ENCODE results near the gene PCDHGC5.

Gene PCDHGC5

DNA sequence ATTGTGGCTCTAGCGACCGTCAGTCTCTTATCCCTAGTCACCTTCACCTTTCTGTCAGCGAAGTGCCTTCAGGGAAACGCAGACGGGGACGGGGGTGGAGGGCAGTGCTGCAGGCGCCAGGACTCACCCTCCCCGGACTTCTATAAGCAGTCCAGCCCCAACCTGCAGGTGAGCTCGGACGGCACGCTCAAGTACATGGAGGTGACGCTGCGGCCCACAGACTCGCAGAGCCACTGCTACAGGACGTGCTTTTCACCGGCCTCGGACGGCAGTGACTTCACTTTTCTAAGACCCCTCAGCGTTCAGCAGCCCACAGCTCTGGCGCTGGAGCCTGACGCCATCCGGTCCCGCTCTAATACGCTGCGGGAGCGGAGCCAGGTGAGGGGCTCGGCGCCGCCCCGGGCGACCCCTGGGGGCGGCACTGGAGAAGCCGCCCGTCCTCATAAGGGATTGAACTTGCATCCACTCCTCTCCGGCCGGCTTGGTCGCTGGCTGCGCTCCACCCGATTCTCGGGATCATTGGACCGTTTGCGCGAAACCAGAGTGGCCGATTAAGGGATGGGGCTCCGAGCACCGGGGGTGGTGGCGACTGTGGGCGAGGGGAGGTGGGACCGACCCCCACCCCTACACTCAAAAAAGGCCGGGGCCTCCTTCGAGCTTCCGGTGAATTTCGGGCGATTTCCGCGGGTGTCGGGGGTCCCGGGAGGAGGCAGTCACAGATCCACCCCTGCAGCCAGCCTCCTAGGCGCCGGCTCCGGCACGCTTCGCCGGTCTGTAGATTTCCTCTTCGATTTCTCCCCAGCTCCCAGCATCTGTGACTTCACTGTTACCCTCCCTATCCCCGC, 2.7 kb downstream of the PCDHGC5 start:
- no peak for DNase-seq

DNA sequence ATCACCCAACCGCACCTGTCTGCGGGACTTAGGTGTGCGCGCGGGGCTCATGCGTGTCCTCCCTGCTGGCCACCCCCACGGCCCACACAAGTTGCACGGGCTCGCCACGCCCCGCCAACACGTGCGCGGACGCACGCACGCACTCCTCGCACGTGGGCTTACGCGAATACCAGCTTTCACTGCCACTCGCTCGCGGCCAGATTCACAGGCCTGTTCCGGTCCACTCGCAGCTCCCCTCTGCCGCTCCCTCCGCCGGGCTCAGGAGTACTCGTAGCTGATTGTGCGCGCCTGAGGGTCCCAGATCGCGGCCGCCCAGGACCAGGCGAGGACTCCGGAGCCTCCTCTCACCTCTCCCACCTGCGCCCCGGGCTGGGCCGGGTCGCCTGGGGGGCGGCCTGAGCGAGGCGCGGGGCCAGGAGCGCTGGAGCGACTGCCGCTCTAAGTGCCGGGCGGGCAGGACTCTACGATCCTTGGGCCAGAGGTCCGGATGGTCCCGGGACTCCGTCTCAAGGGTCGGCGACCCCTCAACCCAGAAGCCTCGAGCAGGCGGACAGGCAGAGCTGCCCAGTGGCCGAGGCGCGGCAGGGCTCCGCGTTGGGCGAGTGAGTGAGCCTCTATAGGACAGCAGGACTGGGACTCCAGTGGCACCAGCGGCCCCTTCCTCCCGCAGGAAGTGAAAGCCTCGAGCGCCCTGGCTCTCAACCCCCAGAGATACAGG, 3.4 kb downstream of the PCDHGC5 start:
- DNase-seq: no peak

DNA sequence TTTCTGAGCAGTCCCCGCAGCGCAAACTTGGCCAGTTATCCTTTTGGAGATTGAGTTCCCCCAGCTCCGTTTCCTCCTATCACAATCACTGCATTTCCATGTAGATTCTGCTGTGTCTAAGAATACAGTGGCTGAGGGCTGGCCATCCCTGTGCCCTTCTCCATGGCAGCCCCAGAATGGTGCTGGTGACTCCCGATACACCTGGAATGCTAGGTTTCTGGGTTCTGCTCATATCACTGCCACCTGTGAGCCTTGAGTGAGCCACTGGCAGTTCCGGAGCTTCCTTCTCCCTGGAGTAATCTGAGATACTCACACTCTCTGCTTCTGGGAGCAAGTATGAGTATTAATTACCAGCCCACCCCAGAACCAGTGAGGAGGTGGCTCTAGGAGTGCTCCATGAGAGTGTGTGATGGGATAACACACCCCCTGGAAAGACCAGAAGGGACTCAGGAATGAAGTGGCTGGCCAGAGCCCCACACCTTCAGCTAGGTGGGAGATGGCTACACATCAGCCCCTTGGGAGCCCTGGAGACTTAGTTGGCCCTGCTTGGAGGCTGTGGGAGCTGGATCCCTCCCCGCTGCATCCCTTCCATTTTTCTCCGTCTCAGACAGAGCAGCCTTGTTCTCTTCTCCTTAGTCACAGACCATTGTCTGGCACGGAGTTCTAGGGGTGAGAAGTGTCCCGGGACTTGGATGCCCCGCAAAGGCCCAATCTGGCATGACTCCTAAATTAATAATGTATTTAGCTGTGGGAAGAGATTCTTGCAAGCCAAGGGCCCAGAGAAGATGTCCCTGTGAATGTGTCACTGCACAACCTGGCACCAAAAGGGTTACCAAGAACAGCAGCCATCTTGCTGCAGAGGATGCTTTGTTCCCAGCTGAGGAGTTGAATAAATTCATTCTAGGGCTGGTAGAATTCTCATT, 4.9 kb downstream of the PCDHGC5 start:
- peak; percentile 38 to 64 for DNase-seq

DNA sequence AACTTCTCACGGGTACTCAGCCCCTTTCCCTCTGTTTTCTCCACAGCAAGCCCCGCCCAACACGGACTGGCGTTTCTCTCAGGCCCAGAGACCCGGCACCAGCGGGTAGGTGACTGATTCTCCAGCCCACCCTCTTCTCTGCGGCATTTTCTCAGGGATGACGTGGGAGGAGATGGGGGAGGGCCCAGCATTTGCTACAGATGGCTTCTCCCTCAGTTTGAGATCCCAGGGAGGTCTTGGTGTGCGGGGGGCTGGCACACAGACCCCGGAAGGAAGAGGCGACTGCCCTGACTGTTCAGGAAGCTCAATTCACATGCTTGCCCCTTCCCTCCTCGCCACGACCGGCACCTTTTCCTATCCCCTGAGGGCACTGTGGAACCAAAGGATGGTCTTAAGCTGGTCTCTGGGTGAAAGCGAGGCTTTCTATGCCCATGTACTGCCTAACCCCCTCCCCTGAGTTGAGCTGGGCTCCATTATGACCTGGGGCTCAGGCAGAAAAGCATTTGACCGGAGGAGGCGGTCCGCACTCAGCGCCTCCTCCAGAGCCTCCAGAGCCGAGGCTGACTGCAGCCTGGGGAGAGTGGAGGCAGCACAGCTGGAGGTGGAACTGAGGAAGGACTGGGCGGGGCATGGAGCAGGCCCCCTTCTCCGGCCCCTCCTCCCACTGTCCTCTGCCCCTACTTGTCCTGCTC, 6.0 kb downstream of the PCDHGC5 start:
- DNase-seq: no peak

DNA sequence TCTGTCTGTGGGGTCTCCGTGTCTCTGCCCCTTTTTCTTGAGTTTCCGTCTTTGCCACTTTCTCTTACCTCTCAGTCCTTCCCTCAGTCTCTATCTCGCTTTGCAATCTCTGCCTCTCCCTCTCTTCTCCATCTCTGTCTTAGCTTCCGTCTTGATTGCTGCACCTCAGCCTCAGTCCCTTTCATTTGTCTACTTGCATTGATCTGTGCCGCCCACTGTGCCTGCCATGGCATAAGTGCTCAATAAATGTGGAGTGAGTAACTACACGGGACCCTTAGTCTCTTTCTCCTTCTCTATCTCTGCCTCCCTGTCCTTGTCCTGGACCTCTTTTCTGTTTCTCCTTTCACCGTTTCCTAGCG, 6.6 kb downstream of the PCDHGC5 start:
- no peak for DNase-seq

DNA sequence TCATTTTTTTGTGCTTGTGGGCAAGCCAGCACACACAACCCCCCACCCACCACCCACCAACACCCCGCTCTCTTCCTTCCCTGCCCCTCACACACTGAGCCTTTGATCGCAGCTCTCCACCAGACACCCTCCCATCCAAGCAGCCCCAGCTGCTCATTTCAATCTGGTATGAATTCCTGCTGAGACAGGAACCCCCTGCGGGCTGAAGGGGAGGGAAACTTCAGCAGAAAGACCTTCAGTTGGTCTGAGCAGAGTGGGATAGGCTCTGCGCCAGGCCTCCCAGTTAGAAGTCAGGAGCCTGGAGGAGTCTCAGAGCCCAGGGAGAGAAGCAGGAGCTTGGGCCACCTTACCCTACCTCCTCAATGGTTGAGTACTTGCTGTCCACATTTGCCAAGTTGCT, 7.2 kb downstream of the PCDHGC5 start:
- DNase-seq: no peak

DNA sequence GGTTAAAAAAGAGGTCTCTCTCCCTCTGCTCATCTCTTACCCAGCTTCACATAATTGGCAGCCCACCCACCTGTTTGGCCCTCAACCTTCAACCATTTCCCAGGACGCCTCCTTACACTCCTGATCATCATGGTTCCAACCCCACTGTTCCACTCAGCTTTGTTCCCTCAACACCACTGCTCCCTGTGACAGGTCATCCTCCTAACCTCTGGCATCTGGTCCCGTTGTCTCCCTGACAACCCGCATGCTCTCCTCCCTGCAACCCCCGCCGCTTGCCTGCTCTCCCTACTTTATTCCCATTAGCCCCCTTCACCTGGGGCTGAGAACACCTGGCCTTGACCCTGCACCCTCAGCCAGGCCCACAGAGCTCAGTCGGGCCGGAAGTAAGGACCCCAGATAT, 12.9 kb downstream of the PCDHGC5 start:
- no peak for DNase-seq

DNA sequence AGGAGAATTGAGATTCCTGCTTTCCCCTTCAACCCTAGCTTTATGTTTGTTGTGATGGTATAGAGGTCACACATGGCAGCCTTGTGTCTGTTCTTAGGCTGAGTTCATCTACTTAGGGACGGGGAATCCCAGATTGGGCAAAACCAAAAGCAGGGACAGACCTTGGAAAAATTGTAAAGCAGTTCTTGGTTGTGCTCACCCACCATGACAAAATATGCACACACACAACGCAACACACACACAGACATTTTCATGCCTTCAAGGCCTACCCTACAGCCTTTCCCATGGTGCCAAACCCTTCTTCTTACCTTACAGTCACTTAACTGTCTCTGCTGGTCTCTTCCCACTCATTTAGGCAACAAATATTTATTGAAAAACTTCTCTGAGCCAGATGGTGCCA, 14.8 kb downstream of the PCDHGC5 start:
- DNase-seq: no peak

DNA sequence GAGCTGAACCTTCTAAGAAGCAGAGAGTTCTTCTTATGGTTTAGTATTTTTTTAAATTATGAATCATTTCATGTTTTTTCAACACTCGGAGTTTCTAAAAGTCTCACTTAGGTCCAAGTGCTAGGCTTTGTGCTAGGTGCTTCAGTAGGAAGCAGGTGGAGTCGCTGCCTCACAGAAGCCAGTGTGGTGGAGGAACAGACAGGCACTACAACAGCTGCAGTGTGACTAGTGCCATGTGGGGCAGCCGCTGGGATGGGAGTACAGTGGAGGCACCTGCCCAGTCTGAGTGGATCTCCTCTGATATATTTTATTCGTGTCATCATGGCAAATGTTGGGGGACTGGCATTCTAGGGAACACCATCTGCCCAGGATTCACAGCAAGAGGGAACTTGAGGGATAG, 15.3 kb downstream of the PCDHGC5 start:
- DNase-seq: no peak

DNA sequence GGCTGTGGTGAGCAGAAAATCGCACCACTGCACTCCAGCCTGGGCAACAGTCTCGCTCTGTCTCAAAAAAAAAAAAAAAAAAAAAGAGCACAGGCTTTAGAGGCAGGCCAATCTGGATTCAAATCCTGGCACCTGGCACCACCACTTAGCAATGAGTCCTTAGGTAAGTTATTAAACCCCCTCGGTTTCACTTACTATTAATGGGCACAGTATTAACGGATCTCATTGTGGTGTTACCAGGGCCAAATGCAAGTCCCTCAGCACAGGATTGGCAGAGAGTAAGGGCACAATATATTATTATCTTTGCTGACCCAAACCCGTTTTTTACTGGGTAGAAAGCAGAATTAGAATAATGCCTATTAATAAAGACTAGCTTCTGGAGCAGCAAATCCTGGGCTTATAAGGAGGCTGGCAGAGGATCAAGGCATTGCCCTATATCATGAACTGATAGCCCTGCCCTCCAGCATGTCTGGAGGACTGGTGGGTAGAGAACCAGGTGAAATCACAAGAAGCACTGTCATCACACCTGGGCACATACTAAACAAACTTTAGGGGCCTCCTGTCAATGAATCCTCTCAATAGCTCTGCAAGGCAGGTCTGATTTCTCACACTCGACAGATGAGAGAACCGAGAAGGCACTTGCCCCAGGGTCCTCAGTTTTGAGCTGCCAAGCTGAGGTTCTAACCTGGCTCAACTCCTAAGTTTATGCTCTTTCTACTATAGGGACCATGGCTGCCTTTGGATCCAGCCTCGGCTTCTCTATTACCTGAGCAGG, 17.7 kb downstream of the PCDHGC5 start:
- DNase-seq: no peak

DNA sequence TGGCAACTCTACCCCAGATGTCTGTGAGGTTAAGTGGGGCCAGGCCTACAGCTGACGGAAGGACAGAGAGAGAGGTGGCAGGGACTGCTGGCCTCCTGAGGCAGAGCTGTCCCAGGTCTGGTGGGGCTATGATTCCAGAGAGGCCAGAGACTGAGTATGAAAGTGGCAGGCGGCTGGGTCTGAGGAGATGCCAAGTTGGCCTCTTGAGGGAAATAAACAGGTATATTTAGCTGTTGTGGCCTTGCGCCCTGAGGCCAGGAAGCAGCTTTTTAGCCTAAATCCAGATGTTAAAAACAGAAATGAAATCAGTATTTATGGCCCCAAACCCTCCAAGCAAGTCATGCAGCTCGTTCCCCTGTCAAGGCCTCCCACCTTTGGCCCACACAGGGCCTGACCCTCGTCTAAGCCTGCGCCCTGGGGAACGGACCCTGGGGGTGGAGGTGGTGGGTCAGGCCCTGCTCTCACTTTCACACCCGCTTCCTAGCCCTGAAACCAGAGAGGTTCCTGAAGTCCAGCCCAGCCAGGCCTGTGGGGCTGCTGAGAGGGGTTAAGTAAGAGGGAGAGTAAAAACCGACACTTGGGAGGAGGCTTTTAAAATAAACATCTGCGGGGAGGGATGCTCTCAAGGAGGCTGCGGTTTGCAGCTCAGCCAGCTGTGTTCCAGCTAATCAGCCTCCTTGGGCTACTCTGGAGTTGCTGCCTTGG, 18.7 kb downstream of the PCDHGC5 start:
- no peak for DNase-seq

DNA sequence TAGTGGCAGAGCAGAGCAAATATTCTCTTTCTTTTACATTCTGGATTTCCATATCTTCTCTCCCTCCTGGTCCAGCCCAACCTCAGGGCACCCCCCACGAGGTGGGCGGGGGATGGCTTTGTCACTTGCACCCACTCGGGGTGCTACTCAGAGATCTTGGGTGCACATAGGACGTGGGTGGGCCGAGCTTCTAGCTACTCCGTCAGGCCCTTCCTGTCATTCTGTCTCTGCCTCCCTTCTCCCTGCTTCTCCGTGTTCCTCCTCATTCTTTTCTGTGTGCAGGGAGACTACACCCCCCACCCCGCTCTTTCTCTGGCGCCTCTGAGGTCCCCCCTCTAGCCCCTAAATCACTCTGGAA, 19.5 kb downstream of the PCDHGC5 start:
- no peak for DNase-seq

DNA sequence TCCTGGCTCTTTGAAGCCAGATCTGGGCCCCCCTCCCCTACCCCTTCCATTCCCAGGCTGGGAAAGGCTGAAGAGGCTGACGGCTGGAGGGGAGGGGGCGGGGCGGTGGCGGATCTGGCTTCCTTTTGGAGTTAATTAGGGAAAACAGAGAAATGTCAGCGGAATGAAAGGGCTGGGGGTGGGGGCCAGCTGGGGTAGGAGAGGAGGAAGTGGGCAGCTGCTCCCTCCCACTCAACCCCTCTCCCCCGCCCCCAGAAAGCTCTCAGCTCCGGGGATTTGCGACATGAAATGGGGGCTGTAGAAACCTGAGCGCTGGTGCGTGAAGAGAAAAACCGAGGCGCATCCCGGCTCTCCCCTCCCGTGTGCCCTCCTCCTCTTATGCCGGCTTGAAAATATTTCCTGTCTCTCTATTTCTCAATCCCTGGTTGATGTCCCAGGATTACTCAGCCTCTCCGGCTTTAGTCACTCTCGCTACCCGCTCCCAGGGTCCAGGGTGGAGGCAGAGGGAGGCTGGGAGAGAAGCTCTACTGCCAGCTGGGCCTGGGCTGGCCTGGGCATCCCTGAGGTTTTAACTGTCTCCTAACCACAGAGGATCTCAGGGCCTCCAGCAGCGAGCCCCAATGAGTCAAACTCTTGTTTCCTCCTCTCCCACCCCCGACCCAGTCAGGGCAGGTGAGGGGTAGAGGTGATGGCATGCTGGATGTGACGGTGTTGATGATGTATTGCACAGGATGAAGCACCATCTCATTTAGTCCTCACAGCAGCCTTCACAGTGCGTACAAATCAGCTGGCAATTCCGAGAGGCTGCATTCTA, 20.1 kb downstream of the PCDHGC5 start:
- peak in 1 of 2 donors; percentile 47 for DNase-seq

DNA sequence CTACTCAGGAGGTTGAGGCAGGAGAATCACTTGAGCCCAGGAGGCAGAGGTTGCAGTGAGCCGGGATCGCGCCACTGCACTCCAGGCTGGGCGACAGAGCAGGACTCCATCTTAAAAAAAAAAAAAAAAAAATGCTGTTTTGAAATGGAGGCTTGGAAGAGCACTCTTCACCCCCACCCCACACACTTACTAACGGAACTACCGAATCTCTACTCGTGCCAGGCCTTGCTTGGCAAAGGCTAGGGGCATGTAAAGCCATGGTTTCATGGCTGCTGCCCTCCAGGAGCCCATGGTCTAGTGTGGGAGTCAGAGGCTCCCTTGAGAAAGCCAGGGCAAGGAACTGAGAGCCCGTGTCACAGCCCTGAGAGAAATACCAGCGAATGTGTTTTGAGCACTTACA, 21.3 kb downstream of the PCDHGC5 start:
- DNase-seq: no peak

DNA sequence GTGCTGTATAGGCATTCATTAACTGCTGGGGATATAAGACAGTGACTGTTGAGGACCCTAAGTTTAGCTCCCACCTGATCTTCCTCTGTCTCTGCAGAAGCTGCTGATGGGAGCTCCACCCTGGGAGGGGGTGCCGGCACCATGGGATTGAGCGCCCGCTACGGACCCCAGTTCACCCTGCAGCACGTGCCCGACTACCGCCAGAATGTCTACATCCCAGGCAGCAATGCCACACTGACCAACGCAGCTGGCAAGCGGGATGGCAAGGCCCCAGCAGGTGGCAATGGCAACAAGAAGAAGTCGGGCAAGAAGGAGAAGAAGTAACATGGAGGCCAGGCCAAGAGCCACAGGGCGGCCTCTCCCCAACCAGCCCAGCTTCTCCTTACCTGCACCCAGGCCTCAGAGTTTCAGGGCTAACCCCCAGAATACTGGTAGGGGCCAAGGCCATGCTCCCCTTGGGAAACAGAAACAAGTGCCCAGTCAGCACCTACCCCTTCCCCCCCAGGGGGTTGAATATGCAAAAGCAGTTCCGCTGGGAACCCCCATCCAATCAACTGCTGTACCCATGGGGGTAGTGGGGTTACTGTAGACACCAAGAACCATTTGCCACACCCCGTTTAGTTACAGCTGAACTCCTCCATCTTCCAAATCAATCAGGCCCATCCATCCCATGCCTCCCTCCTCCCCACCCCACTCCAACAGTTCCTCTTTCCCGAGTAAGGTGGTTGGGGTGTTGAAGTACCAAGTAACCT, 22.1 kb downstream of the PCDHGC5 start:
- DNase-seq: no peak

DNA sequence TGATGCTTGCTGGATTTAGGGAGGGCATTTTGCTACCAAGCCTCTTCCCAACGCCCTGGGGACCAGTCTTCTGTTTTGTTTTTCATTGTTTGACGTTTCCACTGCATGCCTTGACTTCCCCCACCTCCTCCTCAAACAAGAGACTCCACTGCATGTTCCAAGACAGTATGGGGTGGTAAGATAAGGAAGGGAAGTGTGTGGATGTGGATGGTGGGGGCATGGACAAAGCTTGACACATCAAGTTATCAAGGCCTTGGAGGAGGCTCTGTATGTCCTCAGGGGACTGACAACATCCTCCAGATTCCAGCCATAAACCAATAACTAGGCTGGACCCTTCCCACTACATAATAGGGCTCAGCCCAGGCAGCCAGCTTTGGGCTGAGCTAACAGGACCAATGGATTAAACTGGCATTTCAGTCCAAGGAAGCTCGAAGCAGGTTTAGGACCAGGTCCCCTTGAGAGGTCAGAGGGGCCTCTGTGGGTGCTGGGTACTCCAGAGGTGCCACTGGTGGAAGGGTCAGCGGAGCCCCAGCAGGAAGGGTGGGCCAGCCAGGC, 23.0 kb downstream of the PCDHGC5 start:
- DNase-seq: no peak

DNA sequence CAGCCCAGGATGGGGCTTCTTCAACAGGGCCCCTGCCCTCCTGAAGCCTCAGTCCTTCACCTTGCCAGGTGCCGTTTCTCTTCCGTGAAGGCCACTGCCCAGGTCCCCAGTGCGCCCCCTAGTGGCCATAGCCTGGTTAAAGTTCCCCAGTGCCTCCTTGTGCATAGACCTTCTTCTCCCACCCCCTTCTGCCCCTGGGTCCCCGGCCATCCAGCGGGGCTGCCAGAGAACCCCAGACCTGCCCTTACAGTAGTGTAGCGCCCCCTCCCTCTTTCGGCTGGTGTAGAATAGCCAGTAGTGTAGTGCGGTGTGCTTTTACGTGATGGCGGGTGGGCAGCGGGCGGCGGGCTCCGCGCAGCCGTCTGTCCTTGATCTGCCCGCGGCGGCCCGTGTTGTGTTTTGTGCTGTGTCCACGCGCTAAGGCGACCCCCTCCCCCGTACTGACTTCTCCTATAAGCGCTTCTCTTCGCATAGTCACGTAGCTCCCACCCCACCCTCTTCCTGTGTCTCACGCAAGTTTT, 23.6 kb downstream of the PCDHGC5 start:
- DNase-seq: peak in 1 of 2 donors; percentile 73

DNA sequence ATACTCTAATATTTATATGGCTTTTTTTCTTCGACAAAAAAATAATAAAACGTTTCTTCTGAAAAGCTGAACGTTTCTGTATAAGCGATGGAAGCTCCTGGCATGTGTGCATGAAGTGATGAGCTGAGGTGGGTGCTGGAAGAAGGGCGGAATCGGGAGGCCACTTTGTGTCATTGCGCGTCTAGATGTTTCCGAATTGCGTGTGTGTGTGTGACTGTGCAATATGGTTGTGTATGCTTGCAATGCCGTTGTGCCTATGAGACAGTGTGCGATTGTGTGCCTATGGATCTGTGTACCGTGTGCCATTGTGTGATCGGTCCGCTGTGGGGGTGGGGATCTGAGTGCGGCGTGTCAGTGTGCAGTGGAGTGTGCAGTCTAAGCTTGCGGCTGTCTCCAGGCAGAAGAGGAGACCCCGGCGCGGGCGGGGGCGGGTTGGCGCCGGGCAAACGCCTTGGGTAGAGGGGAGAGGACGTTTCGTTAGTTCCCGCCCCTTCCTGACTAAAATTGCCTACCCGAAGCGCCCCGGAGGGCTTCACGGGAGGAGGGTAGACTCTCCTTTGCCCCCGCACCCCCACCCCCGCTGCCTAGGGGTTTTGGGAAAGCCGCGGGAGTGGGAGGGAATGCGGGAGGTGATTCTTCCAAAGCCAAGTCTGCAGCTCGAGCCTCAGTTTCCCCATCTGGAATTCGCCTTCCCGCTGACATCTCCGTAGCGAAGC, 24.2 kb downstream of the PCDHGC5 start:
- DNase-seq: no peak
